Nephron progenitor cell (in vitro differentiated cells): ENCODE data around the gene NXPE1.

Experiments used
- DNase-seq: peaks from one replicate; pipeline ENCODE4 v3.0.0; 2021
- H3K27ac Mint-ChIP-seq: 2 replicates; pipeline ENCODE4 v1.8.0; 2021; ENCODE audit warnings: mild to moderate bottlenecking, moderate library complexity, mixed read lengths
- H3K27me3 Mint-ChIP-seq: 2 replicates; pipeline ENCODE4 v1.8.0; 2021; ENCODE audit warnings: mild to moderate bottlenecking, low read depth, mixed read lengths; ENCODE audit not compliant: poor library complexity
- H3K36me3 Mint-ChIP-seq: 2 replicates; pipeline ENCODE4 v1.8.0; 2021; ENCODE audit warnings: low read depth, mixed read lengths
- H3K4me1 Mint-ChIP-seq: 2 replicates; pipeline ENCODE4 v1.8.0; 2021; ENCODE audit warnings: mixed read lengths
- H3K4me3 Mint-ChIP-seq: 2 replicates; pipeline ENCODE4 v1.8.0; 2021; ENCODE audit warnings: mild to moderate bottlenecking, moderate library complexity, mixed read lengths
- H3K9me3 Mint-ChIP-seq: 2 replicates; pipeline ENCODE4 v1.8.0; 2021; ENCODE audit warnings: mild to moderate bottlenecking, moderate library complexity, mixed read lengths
- CTCF ChIP-seq: fragments of 200-600 bp; sonication (generic); IDR thresholded peaks from 2 replicates; pipeline ENCODE4 v1.5.0; 2021; ENCODE audit warnings: antibody characterized with exemption

Gene NXPE1

DNA sequence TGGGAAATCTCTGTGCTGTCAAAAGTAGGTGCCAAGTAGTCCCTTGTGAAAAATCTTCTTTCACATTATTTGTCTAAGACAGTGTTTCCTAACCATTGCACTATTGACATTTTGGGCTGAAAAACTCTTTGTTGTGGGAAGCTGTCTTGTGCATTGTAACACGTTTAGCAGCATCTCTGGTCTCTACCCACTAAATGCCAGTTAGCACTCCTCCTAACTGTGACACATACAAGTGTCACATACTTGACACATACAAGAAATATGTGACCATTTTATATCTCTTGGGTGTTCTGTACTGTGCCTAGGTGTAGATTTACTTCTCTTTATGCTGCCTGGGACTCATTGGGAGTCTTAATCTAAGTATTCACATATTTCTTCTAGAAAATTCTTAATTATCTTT, 57.8 kb downstream of the NXPE1 start:
- no peak for DNase-seq
- Mint-ChIP-seq H3K9me3 (peaks cover 25% of the 10 kb centered on the region), H3K27ac (no peak overlapping the region), H3K4me3 (no peak overlapping the region), H3K27me3 (no peaks in the 10 kb centered on the region), H3K4me1 (no peaks in the 10 kb centered on the region), H3K36me3 (peaks cover 10% of the 10 kb centered on the region)
- no peak for TF ChIP-seq CTCF

DNA sequence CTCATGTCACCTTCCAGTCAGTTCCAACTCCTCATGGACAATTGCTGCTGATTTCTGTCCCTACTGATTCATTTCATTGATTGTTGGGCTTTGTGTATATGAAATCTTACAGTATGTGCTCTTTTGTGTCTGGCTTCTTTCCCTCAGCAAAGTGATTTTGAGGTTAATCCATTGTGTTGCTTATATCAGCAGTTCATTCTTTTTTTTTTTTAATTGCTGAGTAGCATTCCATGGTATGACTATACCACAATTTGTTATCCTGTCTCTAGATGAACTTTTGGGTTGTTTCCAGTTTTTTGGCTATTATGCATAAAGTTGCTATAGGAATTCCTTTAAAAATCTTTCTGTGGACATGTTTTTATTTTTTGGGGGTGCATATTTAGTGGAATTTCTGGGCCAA, 59.9 kb downstream of the NXPE1 start:
- H3K36me3 Mint-ChIP-seq: no peaks in the 10 kb centered on the region
- no peak for DNase-seq
- no peaks in the 10 kb centered on the region for H3K4me1 Mint-ChIP-seq
- H3K9me3 Mint-ChIP-seq: peaks cover 4% of the 10 kb centered on the region
- no peaks in the 10 kb centered on the region for H3K27me3 Mint-ChIP-seq
- no peak overlapping the region for H3K4me3 Mint-ChIP-seq
- no peak overlapping the region for H3K27ac Mint-ChIP-seq
- no peak for TF ChIP-seq CTCF

- TF ChIP-seq CTCF: no peak
- no peak for DNase-seq
- H3K4me3 Mint-ChIP-seq: no peak overlapping the region
- H3K9me3 Mint-ChIP-seq: peaks cover 14% of the 10 kb centered on the region
- H3K4me1 Mint-ChIP-seq: no peaks in the 10 kb centered on the region
- H3K27ac Mint-ChIP-seq: no peak overlapping the region
- no peaks in the 10 kb centered on the region for H3K27me3 Mint-ChIP-seq
- H3K36me3 Mint-ChIP-seq: no peaks in the 10 kb centered on the region
Observed at GRCh38 chr11:114496915-114497314, 62.8 kb downstream of the NXPE1 start.

- TF ChIP-seq CTCF: no peak
- H3K36me3 Mint-ChIP-seq: peaks cover 12% of the 10 kb centered on the region
- H3K4me1 Mint-ChIP-seq: peaks cover 5% of the 10 kb centered on the region
- H3K27me3 Mint-ChIP-seq: peaks cover 2% of the 10 kb centered on the region
- H3K27ac Mint-ChIP-seq: no peak overlapping the region
- no peak overlapping the region for H3K4me3 Mint-ChIP-seq
- DNase-seq: no peak
- H3K9me3 Mint-ChIP-seq: peaks cover 34% of the 10 kb centered on the region
Observed at GRCh38 chr11:114483929-114484328, 75.8 kb downstream of the NXPE1 start.

GRCh38 chr11:114482114-114482513, 77.6 kb downstream of the NXPE1 start:
- Mint-ChIP-seq H3K36me3 (peaks cover 12% of the 10 kb centered on the region), H3K4me3 (no peak overlapping the region), H3K27ac (no peak overlapping the region), H3K27me3 (peaks cover 2% of the 10 kb centered on the region), H3K9me3 (peaks cover 22% of the 10 kb centered on the region), H3K4me1 (peaks cover 17% of the 10 kb centered on the region)
- no peak for DNase-seq
- TF ChIP-seq CTCF: no peak

DNA sequence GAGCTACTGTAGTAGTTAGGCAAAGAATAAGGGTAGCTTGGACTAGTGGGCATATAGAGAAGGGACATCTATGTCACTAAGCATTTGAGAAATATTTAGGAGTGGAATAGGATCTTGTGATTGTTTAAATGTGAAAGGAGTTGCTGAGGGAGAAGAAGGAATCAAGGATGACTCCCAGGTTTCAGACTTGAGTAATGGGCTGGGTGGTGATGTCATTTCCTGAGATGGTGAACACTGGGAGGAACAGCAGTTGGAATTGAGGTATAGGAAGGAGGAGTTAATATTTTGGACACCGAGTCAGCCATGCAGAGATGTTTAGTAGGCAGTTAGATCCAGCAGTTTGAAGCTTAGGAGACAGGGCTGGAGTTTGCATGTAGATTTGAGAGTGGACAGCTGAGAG, 80.3 kb downstream of the NXPE1 start:
- TF ChIP-seq CTCF: no peak
- peaks cover 2% of the 10 kb centered on the region for H3K27me3 Mint-ChIP-seq
- H3K9me3 Mint-ChIP-seq: peaks cover 23% of the 10 kb centered on the region
- H3K4me3 Mint-ChIP-seq: no peak overlapping the region
- DNase-seq: no peak
- peak overlapping the region; percentile 25 for H3K27ac Mint-ChIP-seq
- H3K4me1 Mint-ChIP-seq: peaks cover 24% of the 10 kb centered on the region
- H3K36me3 Mint-ChIP-seq: peaks cover 18% of the 10 kb centered on the region
